ENCODE measurements around the gene TARS2.

Gene TARS2

DNA sequence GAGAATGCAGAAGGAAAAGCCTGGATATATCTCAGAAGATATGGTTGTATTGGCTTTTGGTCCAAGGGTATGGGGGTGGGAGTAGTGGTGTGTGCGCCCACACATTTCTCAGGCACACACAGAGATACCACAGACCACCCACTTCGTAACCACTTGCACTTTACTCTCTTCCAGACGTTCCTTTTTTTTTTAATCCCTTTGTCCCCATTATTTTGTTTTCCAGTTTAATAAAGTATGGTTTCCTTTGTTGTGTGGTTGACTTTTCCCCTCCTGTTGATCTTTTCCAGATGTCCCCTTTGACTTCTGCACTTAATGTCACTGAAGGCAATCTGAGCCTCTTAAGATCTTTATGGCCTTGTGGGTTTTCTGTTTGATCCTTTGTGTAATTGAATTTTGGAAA is 10.5 kb upstream of the TARS2 start:
- TF ChIP-seq MAX (IDR thresholded peaks at IDR 0.05) = no peak
- TF ChIP-seq, protein P1, sequence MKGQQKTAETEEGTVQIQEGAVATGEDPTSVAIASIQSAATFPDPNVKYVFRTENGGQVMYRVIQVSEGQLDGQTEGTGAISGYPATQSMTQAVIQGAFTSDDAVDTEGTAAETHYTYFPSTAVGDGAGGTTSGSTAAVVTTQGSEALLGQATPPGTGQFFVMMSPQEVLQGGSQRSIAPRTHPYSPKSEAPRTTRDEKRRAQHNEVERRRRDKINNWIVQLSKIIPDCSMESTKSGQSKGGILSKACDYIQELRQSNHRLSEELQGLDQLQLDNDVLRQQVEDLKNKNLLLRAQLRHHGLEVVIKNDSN (IDR thresholded peaks at IDR 0.05) = no peak
- no peak for TF ChIP-seq CREB1 (IDR thresholded peaks at IDR 0.05; ENCODE audit: low read depth)
- no peak for TF ChIP-seq EP300 (IDR thresholded peaks at IDR 0.05; ENCODE audit: borderline replicate concordance)
- TF ChIP-seq EGR1 (IDR thresholded peaks at IDR 0.05) = no peak
- no peak for TF ChIP-seq YY1 (IDR thresholded peaks at IDR 0.05; ENCODE audit: low read depth)
- no peak for TF ChIP-seq TCF12 (IDR thresholded peaks at IDR 0.05; ENCODE audit: low read depth)
- TF ChIP-seq TAF1 (IDR thresholded peaks at IDR 0.05; ENCODE audit: low read depth) = no peak
- TF ChIP-seq RAD21 (IDR thresholded peaks at IDR 0.05; ENCODE audit: low read depth) = no peak
- TF ChIP-seq CEBPB (IDR thresholded peaks at IDR 0.05) = no peak
- no peak for TF ChIP-seq TEAD4 (IDR thresholded peaks at IDR 0.05)

DNA sequence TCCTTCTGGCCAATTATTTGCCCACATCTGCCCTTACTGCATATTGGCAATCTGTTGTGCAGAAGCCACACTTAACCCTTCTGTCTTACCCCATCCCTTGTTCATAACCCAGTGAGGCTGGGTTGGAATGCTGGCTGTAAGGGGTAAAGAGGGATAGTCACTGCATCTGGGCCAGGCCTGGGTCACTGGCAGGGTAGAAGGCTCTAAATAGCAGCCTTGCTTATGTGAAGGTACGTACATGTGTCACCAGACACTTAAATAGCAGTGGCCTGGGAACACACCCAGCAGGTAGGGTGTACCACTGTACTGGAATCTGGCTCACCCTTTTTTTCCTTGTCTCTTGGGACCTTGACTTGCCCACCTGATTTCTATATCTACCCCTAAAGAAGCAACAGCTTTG is 9.9 kb upstream of the TARS2 start:
- TF ChIP-seq RAD21 (IDR thresholded peaks at IDR 0.05; ENCODE audit: low read depth) = no peak
- TF ChIP-seq, protein P2, sequence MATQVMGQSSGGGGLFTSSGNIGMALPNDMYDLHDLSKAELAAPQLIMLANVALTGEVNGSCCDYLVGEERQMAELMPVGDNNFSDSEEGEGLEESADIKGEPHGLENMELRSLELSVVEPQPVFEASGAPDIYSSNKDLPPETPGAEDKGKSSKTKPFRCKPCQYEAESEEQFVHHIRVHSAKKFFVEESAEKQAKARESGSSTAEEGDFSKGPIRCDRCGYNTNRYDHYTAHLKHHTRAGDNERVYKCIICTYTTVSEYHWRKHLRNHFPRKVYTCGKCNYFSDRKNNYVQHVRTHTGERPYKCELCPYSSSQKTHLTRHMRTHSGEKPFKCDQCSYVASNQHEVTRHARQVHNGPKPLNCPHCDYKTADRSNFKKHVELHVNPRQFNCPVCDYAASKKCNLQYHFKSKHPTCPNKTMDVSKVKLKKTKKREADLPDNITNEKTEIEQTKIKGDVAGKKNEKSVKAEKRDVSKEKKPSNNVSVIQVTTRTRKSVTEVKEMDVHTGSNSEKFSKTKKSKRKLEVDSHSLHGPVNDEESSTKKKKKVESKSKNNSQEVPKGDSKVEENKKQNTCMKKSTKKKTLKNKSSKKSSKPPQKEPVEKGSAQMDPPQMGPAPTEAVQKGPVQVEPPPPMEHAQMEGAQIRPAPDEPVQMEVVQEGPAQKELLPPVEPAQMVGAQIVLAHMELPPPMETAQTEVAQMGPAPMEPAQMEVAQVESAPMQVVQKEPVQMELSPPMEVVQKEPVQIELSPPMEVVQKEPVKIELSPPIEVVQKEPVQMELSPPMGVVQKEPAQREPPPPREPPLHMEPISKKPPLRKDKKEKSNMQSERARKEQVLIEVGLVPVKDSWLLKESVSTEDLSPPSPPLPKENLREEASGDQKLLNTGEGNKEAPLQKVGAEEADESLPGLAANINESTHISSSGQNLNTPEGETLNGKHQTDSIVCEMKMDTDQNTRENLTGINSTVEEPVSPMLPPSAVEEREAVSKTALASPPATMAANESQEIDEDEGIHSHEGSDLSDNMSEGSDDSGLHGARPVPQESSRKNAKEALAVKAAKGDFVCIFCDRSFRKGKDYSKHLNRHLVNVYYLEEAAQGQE (IDR thresholded peaks at IDR 0.05; ENCODE audit: low read depth) = no peak
- TF ChIP-seq EP300 (IDR thresholded peaks at IDR 0.05; ENCODE audit: borderline replicate concordance) = no peak
- TF ChIP-seq NFIC (IDR thresholded peaks at IDR 0.05) = no peak
- TF ChIP-seq CREB1 (IDR thresholded peaks at IDR 0.05; ENCODE audit: low read depth) = no peak

- TF ChIP-seq TCF12 (IDR thresholded peaks at IDR 0.05; ENCODE audit: low read depth) = no peak
- TF ChIP-seq, protein P2 (IDR thresholded peaks at IDR 0.05; ENCODE audit: low read depth) = no peak
- TF ChIP-seq YY1 (IDR thresholded peaks at IDR 0.05; ENCODE audit: low read depth) = no peak
- TF ChIP-seq CREB1 (IDR thresholded peaks at IDR 0.05; ENCODE audit: low read depth) = no peak
- TF ChIP-seq EP300 (IDR thresholded peaks at IDR 0.05; ENCODE audit: borderline replicate concordance) = no peak
- no peak for TF ChIP-seq ZBTB7A (IDR thresholded peaks at IDR 0.05; ENCODE audit: low read depth)
- TF ChIP-seq TEAD4 (IDR thresholded peaks at IDR 0.05) = no peak
- no peak for TF ChIP-seq EGR1 (IDR thresholded peaks at IDR 0.05)
- no peak for TF ChIP-seq CEBPB (IDR thresholded peaks at IDR 0.05)
- TF ChIP-seq, protein P1 (IDR thresholded peaks at IDR 0.05) = no peak
- TF ChIP-seq NFIC (IDR thresholded peaks at IDR 0.05) = no peak
- no peak for TF ChIP-seq RAD21 (IDR thresholded peaks at IDR 0.05; ENCODE audit: low read depth)
- no peak for TF ChIP-seq MAX (IDR thresholded peaks at IDR 0.05)
- TF ChIP-seq TAF1 (IDR thresholded peaks at IDR 0.05; ENCODE audit: low read depth) = no peak
- TF ChIP-seq FOXM1 (IDR thresholded peaks at IDR 0.05; ENCODE audit: borderline replicate concordance, low read depth) = no peak
Observed at GRCh38 chr1:150477733-150478132, 9.5 kb upstream of the TARS2 start.

DNA sequence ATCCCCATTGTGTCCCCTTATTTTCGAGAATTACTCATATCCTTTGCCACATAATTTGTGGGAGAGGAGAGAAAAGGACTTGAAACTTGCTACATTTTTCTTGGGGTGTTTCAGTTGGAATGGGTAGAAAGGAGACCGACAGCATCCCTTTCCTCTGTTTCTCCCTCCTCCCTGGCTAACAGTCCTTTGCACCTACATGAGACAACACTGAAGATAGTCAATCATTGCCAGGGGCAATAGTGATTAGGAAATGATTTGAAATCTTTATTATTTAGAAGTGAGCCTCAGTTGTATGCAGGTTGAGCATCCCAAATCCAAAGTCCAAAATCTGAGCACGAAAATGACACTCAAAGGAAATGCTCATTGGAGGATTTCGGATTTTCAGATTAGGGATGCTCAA is 7.8 kb upstream of the TARS2 start:
- TF ChIP-seq NFIC (IDR thresholded peaks at IDR 0.05) (no peak), TEAD4 (IDR thresholded peaks at IDR 0.05) (no peak), TCF12 (IDR thresholded peaks at IDR 0.05; ENCODE audit: low read depth) (no peak), RAD21 (IDR thresholded peaks at IDR 0.05; ENCODE audit: low read depth) (no peak), TAF1 (IDR thresholded peaks at IDR 0.05; ENCODE audit: low read depth) (no peak), FOXM1 (IDR thresholded peaks at IDR 0.05; ENCODE audit: borderline replicate concordance, low read depth) (no peak), EGR1 (IDR thresholded peaks at IDR 0.05) (no peak), CEBPB (IDR thresholded peaks at IDR 0.05) (no peak), EP300 (IDR thresholded peaks at IDR 0.05; ENCODE audit: borderline replicate concordance) (no peak)
- TF ChIP-seq, protein P1 (IDR thresholded peaks at IDR 0.05) = no peak

DNA sequence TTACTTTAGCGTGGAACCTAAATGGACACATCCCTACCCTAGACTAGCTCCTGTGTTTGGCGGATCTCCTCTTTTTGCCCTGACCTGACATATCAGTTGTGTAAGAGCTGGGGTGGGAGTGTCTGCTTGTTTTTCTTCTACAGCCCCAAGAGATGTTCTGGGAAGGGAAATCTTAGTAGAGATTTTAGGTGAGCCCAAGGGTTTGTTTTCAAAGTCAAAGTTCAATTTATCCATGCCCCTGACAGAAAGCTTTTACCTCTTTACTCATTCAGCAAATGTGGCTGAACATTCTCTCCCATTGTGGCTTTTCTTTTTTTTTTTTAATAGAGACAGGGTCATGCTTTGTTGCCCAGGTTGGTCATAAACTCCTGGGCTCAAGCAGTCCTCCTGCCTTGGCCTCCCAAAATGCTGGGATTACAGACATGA is 7.3 kb upstream of the TARS2 start:
- TF ChIP-seq CEBPB (IDR thresholded peaks at IDR 0.05) = no peak
- no peak for TF ChIP-seq TCF12 (IDR thresholded peaks at IDR 0.05; ENCODE audit: low read depth)
- TF ChIP-seq, protein P2 (IDR thresholded peaks at IDR 0.05; ENCODE audit: low read depth) = no peak
- no peak for TF ChIP-seq CREB1 (IDR thresholded peaks at IDR 0.05; ENCODE audit: low read depth)
- no peak for TF ChIP-seq TAF1 (IDR thresholded peaks at IDR 0.05; ENCODE audit: low read depth)
- TF ChIP-seq MAX (IDR thresholded peaks at IDR 0.05) = no peak
- no peak for TF ChIP-seq EGR1 (IDR thresholded peaks at IDR 0.05)
